Liver (tissue), 9 donors: Measurements from ENCODE around the gene PRMT7. TPM values are rescaled to one million over a fixed set of nuclear protein-coding genes. Genes with fewer than 3 reads are reported as not detected.
A peak's percentile ranks its signal among the peaks of the same experiment; 100 is the strongest.

Experiments
- DNase-seq: peaks from one replicate; pipeline ENCODE4 v3.0.0-alpha.2; 2017; ENCODE audit warnings: low spot score
- H3K27ac ChIP-seq, 2 donors: one replicate each; pipeline ENCODE4 v1.7.0; 2013; ENCODE audit warnings: inconsistent platforms in 2 of 2, low read length in 2 of 2, control low read depth in 1 of 2, low read depth in 1 of 2, mild to moderate bottlenecking in 1 of 2
- H3K27me3 ChIP-seq, 4 donors: one replicate each; pipeline versions ENCODE4 v1.6.1 to v1.7.0; 2013; ENCODE audit warnings: low read length in 3 of 4, inconsistent platforms in 1 of 4, mild to moderate bottlenecking in 1 of 4, moderate library complexity in 1 of 4; ENCODE audit not compliant: control insufficient read depth in 4 of 4, insufficient read depth in 4 of 4
- H3K36me3 ChIP-seq, 4 donors: one replicate each; pipeline versions ENCODE4 v1.6.1 to v1.7.0; 2013; ENCODE audit warnings: low read length in 3 of 4, mild to moderate bottlenecking in 3 of 4, low read depth in 1 of 4, moderate library complexity in 1 of 4; ENCODE audit not compliant: control insufficient read depth in 4 of 4, insufficient read depth in 3 of 4
- H3K4me1 ChIP-seq, 4 donors: one replicate each; pipeline versions ENCODE4 v1.6.1 to v1.7.0; 2013; ENCODE audit warnings: low read length in 3 of 4, mild to moderate bottlenecking in 3 of 4, moderate library complexity in 1 of 4; ENCODE audit not compliant: control insufficient read depth in 4 of 4, insufficient read depth in 4 of 4
- H3K4me3 ChIP-seq, 3 donors: one replicate each; pipeline versions ENCODE4 v1.6.1 to v1.7.0; 2013; ENCODE audit warnings: low read length in 3 of 3, control low read depth in 1 of 3, low read depth in 1 of 3, mild to moderate bottlenecking in 1 of 3
- H3K9ac ChIP-seq, 2 donors: one replicate each; pipeline ENCODE4 v1.7.0; 2013; ENCODE audit warnings: low read length in 2 of 2, mild to moderate bottlenecking in 2 of 2, moderate library complexity in 2 of 2, control low read depth in 1 of 2, low read depth in 1 of 2
- H3K9me3 ChIP-seq, 4 donors: one replicate each; pipeline versions ENCODE4 v1.6.1 to v1.7.0; 2013; ENCODE audit warnings: low read length in 3 of 4; ENCODE audit not compliant: control insufficient read depth in 4 of 4
- EGR1 ChIP-seq, 2 donors: IDR thresholded peaks; 2 replicates each; pipeline ENCODE4 v1.6.1; 2016 to 2018; ENCODE audit warnings: antibody characterized with exemption in 2 of 2, low read depth in 2 of 2
- FOXA2 ChIP-seq: IDR thresholded peaks from 2 replicates; pipeline ENCODE4 v1.6.1; 2016; ENCODE audit warnings: antibody characterized with exemption
- GABPA ChIP-seq, 2 donors: IDR thresholded peaks in 1 of 2; conservative IDR thresholded peaks in 1 of 2; 2 replicates each; pipeline ENCODE4 v1.6.1; 2016; ENCODE audit warnings: antibody characterized with exemption in 2 of 2, mild to moderate bottlenecking in 1 of 2, moderate library complexity in 1 of 2
- HNF4A ChIP-seq, 2 donors: conservative IDR thresholded peaks; 2 replicates each; pipeline ENCODE4 v1.6.1; 2016; ENCODE audit warnings: antibody characterized with exemption in 2 of 2, mild to moderate bottlenecking in 2 of 2
- HNF4G ChIP-seq: IDR thresholded peaks from 2 replicates; pipeline ENCODE4 v1.6.1; 2016; ENCODE audit warnings: antibody characterized with exemption
- JUND ChIP-seq, 2 donors: IDR thresholded peaks; 2 replicates each; pipeline ENCODE4 v1.6.1; 2016; ENCODE audit warnings: antibody characterized with exemption in 2 of 2
- RAD21 ChIP-seq, 2 donors: IDR thresholded peaks; 2 replicates each; pipeline ENCODE4 v1.6.1; 2016; ENCODE audit warnings: antibody characterized with exemption in 2 of 2, mild to moderate bottlenecking in 2 of 2
- RXRA ChIP-seq, 2 donors: IDR thresholded peaks; 2 replicates each; pipeline ENCODE4 v1.6.1; 2017 to 2018; ENCODE audit warnings: antibody characterized with exemption in 2 of 2, mild to moderate bottlenecking in 1 of 2
- SP1 ChIP-seq: IDR thresholded peaks from 2 replicates; pipeline ENCODE4 v1.6.1; 2018; ENCODE audit warnings: antibody characterized with exemption, mild to moderate bottlenecking
- YY1 ChIP-seq: IDR thresholded peaks from 2 replicates; pipeline ENCODE4 v1.6.1; 2016; ENCODE audit warnings: antibody characterized with exemption, mild to moderate bottlenecking
- WGBS: extraction: QIAGEN DNeasy Blood & Tissue Kit; methylation state at CpG from one replicate; pipeline ENCODE4 v1.1.7; 2013; 5-methylcytosine and 5-hydroxymethylcytosine counted together
- polyA plus RNA-seq, 2 donors: library from polyadenylated mRNA; stranded (reverse) in 1 of 2; unstranded in 1 of 2; fragments of 200-250 nt in 1 of 2; fragments of >200 nt in 1 of 2; fragmentation: Nextera tagmentation in 1 of 2; extraction: Ambion mirVana in 1 of 2; gene quantifications; one replicate each; pipeline versions ENCODE4 v1.2.1 to v1.2.3, GENCODE V29; 2013 to 2015
- total RNA-seq, 2 donors: library from RNA; depleted of rRNA; stranded (reverse); fragments of >200 nt; gene quantifications; one replicate each; pipeline ENCODE4 v1.2.3, GENCODE V29; 2014
- TF ChIP-seq, protein P1 (sequence below): fragments of 150-350 bp; IDR thresholded peaks from 2 replicates; pipeline ENCODE4 v1.5.1; 2017; ENCODE audit warnings: improper control_type of control experiment, low read depth, low read length; ENCODE audit not compliant: missing input control
- TF ChIP-seq, protein P2 (sequence below): IDR thresholded peaks from 2 replicates; pipeline ENCODE4 v1.6.1; 2016; ENCODE audit warnings: antibody characterized with exemption, mild to moderate bottlenecking
- TF ChIP-seq, protein P3 (sequence below): IDR thresholded peaks from 2 replicates; pipeline ENCODE4 v1.6.1; 2016; ENCODE audit warnings: antibody characterized with exemption
- TF ChIP-seq, protein P4 (sequence below): IDR thresholded peaks from 2 replicates; pipeline ENCODE4 v1.6.1; 2016; ENCODE audit warnings: antibody characterized with exemption
- TF ChIP-seq, protein P5 (sequence below): IDR thresholded peaks from 2 replicates; pipeline ENCODE4 v1.6.1; 2016; ENCODE audit warnings: antibody characterized with exemption
- donor health status: healthy.
- donor health status: healthy.
- donor health status: healthy.
- donor health status: healthy.
- donor health status: healthy.

Gene PRMT7
- total and polyA plus RNA-seq, 4 donors = 10.7 to 31.5 (median 17.5) TPM

DNA sequence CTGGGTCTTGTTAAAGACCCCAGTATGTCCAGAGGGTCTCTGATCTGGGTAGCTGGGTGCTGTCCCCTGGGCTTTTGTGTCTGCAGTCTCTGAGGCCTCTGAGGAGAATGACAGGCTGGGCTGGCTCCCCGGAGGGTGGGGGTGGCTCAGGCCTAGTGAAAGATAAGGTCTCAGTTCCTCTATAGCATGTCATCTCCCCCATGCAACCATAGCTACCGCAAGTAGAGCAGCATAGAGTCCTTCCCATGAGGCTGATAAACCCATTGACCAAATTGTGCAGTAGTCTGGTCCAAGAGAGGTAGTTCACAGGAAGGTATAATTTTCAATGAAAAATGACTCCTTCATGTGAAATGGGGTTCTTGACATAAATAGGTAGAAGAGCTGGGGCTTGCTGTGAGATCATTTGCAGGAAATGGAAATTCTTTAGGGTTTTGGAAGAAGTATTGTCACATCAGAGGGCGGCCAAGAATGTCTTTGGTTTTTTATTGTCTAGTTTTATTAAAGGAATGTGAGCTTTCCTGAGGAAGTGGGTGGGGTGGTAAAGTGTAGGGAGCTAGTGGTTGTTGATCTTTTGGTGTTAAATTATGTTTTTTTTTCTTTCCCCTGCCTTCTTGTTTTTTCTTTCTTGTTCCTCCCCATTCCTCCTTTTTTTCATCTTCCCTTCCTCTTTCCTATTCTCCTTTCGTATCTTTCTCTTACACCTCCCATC, 21.0 kb upstream of the PRMT7 start:
- Histone ChIP-seq H3K4me1 (peaks cover 0 to 3% (median 0%) of the 10 kb centered on the region in 4 donors), H3K9ac (no peak overlapping the region), H3K27ac (peak overlapping the region in 1 of 2 donors; percentile 10), H3K4me3 (no peak overlapping the region), H3K36me3 (no peaks in the 10 kb centered on the region), H3K27me3 (no peaks in the 10 kb centered on the region), H3K9me3 (no peaks in the 10 kb centered on the region)
- peak; percentile 45 for DNase-seq
- no peak for TF ChIP-seq GABPA (IDR thresholded peaks at IDR 0.05 in 1 of 2, conservative IDR thresholded peaks at IDR 0.05 in 1 of 2)
- TF ChIP-seq JUND (IDR thresholded peaks at IDR 0.05) = no peak
- no peak for TF ChIP-seq YY1
- no peak for TF ChIP-seq RXRA (IDR thresholded peaks at IDR 0.05)
- TF ChIP-seq HNF4A (conservative IDR thresholded peaks at IDR 0.05) = no peak
- TF ChIP-seq EGR1 (IDR thresholded peaks at IDR 0.05; ENCODE audit: low read depth in 2 of 2) = no peak
- no peak for TF ChIP-seq RAD21 (IDR thresholded peaks at IDR 0.05)
- TF ChIP-seq FOXA2 = no peak
- TF ChIP-seq, protein P1, sequence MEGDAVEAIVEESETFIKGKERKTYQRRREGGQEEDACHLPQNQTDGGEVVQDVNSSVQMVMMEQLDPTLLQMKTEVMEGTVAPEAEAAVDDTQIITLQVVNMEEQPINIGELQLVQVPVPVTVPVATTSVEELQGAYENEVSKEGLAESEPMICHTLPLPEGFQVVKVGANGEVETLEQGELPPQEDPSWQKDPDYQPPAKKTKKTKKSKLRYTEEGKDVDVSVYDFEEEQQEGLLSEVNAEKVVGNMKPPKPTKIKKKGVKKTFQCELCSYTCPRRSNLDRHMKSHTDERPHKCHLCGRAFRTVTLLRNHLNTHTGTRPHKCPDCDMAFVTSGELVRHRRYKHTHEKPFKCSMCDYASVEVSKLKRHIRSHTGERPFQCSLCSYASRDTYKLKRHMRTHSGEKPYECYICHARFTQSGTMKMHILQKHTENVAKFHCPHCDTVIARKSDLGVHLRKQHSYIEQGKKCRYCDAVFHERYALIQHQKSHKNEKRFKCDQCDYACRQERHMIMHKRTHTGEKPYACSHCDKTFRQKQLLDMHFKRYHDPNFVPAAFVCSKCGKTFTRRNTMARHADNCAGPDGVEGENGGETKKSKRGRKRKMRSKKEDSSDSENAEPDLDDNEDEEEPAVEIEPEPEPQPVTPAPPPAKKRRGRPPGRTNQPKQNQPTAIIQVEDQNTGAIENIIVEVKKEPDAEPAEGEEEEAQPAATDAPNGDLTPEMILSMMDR = no peak
- TF ChIP-seq, protein P2, sequence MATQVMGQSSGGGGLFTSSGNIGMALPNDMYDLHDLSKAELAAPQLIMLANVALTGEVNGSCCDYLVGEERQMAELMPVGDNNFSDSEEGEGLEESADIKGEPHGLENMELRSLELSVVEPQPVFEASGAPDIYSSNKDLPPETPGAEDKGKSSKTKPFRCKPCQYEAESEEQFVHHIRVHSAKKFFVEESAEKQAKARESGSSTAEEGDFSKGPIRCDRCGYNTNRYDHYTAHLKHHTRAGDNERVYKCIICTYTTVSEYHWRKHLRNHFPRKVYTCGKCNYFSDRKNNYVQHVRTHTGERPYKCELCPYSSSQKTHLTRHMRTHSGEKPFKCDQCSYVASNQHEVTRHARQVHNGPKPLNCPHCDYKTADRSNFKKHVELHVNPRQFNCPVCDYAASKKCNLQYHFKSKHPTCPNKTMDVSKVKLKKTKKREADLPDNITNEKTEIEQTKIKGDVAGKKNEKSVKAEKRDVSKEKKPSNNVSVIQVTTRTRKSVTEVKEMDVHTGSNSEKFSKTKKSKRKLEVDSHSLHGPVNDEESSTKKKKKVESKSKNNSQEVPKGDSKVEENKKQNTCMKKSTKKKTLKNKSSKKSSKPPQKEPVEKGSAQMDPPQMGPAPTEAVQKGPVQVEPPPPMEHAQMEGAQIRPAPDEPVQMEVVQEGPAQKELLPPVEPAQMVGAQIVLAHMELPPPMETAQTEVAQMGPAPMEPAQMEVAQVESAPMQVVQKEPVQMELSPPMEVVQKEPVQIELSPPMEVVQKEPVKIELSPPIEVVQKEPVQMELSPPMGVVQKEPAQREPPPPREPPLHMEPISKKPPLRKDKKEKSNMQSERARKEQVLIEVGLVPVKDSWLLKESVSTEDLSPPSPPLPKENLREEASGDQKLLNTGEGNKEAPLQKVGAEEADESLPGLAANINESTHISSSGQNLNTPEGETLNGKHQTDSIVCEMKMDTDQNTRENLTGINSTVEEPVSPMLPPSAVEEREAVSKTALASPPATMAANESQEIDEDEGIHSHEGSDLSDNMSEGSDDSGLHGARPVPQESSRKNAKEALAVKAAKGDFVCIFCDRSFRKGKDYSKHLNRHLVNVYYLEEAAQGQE = no peak
- TF ChIP-seq, protein P3, sequence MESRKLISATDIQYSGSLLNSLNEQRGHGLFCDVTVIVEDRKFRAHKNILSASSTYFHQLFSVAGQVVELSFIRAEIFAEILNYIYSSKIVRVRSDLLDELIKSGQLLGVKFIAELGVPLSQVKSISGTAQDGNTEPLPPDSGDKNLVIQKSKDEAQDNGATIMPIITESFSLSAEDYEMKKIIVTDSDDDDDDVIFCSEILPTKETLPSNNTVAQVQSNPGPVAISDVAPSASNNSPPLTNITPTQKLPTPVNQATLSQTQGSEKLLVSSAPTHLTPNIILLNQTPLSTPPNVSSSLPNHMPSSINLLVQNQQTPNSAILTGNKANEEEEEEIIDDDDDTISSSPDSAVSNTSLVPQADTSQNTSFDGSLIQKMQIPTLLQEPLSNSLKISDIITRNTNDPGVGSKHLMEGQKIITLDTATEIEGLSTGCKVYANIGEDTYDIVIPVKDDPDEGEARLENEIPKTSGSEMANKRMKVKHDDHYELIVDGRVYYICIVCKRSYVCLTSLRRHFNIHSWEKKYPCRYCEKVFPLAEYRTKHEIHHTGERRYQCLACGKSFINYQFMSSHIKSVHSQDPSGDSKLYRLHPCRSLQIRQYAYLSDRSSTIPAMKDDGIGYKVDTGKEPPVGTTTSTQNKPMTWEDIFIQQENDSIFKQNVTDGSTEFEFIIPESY = no peak
- TF ChIP-seq, protein P4, sequence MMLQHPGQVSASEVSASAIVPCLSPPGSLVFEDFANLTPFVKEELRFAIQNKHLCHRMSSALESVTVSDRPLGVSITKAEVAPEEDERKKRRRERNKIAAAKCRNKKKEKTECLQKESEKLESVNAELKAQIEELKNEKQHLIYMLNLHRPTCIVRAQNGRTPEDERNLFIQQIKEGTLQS = no peak
- TF ChIP-seq SP1 = no peak
- no peak for TF ChIP-seq HNF4G
- TF ChIP-seq, protein P5, sequence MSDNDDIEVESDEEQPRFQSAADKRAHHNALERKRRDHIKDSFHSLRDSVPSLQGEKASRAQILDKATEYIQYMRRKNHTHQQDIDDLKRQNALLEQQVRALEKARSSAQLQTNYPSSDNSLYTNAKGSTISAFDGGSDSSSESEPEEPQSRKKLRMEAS = no peak
- WGBS = 70% methylated on average over 4 of the region's 4 CpGs
